MCF 10A (cell line): ENCODE results near the gene NET1. TPM values are rescaled to one million over a fixed set of nuclear protein-coding genes. Genes with fewer than 3 reads are reported as not detected.

Experiments used
- BruUV-seq: library from RNA; stranded (reverse); fragments of 400-500 nt; replicated peaks from 2 replicates; lab custom pipeline; 2021; lab: Mats Ljungman, UMichigan
- CTCF ChIA-PET: fragments of 300-600 bp; sonication (Branson Sonifier 250); formaldehyde crosslinking; extraction: SDS; loops from one replicate; lab custom pipeline; 2021; ENCODE audit warnings: antibody characterized with exemption, inconsistent platforms; lab: Yijun Ruan, JAX
- POLR2A ChIA-PET: fragments of 300-600, 350-650 bp; sonication (Branson Sonifier 250); formaldehyde crosslinking; extraction: SDS; loops from one replicate; lab custom pipeline; 2020; ENCODE audit warnings: antibody characterized with exemption, inconsistent platforms; lab: Yijun Ruan, JAX
- DNase-seq: peaks from one replicate; pipeline ENCODE4 v3.0.0-alpha.2; 2018; ENCODE audit not compliant: unreplicated experiment
- H3K27ac Mint-ChIP-seq: one replicate; pipeline ENCODE4 v1.8.0; 2022; ENCODE audit warnings: mild to moderate bottlenecking, low read depth, mixed read lengths; ENCODE audit not compliant: unreplicated experiment
- H3K27me3 Mint-ChIP-seq: one replicate; pipeline ENCODE4 v1.8.0; 2022; ENCODE audit warnings: mixed read lengths; ENCODE audit not compliant: insufficient read depth, unreplicated experiment
- H3K36me3 Mint-ChIP-seq: one replicate; pipeline ENCODE4 v1.8.0; 2022; ENCODE audit warnings: mild to moderate bottlenecking, moderate library complexity, mixed read lengths; ENCODE audit not compliant: insufficient read depth, unreplicated experiment
- H3K4me1 Mint-ChIP-seq: one replicate; pipeline ENCODE4 v1.8.0; 2022; ENCODE audit warnings: mixed read lengths; ENCODE audit not compliant: insufficient read depth, unreplicated experiment
- H3K4me3 Mint-ChIP-seq: one replicate; pipeline ENCODE4 v1.8.0; 2022; ENCODE audit warnings: mild to moderate bottlenecking, moderate library complexity, mixed read lengths; ENCODE audit not compliant: unreplicated experiment
- H3K9me3 Mint-ChIP-seq: one replicate; pipeline ENCODE4 v1.8.0; 2022; ENCODE audit warnings: mixed read lengths; ENCODE audit not compliant: unreplicated experiment
- intact Hi-C: fragments of 100-400 bp; cut with micrococcal nuclease; formaldehyde crosslinking; loops from 2 replicates; pipeline ENCODE4 v1.14.1; 2022
- total RNA-seq: library from RNA; stranded (reverse); gene quantifications from 2 replicates; pipeline ENCODE4 v1.2.3, GENCODE V29; 2022
- TF ChIP-seq, protein P1 (sequence below): fragments of 200-600 bp; IDR thresholded peaks from one replicate; pipeline ENCODE4 v1.8.0; 2022; ENCODE audit warnings: antibody characterized with exemption, mild to moderate bottlenecking; ENCODE audit not compliant: unreplicated experiment

The NET1 gene
- total RNA-seq, 1 experiment from 2014 or later, result 40.3 TPM

- no TSS peak for BruUV-seq
- H3K27ac Mint-ChIP-seq, result no peak overlapping the region
- H3K4me1 Mint-ChIP-seq, result peaks cover 14% of the 10 kb centered on the region
- TF ChIP-seq, protein P1, sequence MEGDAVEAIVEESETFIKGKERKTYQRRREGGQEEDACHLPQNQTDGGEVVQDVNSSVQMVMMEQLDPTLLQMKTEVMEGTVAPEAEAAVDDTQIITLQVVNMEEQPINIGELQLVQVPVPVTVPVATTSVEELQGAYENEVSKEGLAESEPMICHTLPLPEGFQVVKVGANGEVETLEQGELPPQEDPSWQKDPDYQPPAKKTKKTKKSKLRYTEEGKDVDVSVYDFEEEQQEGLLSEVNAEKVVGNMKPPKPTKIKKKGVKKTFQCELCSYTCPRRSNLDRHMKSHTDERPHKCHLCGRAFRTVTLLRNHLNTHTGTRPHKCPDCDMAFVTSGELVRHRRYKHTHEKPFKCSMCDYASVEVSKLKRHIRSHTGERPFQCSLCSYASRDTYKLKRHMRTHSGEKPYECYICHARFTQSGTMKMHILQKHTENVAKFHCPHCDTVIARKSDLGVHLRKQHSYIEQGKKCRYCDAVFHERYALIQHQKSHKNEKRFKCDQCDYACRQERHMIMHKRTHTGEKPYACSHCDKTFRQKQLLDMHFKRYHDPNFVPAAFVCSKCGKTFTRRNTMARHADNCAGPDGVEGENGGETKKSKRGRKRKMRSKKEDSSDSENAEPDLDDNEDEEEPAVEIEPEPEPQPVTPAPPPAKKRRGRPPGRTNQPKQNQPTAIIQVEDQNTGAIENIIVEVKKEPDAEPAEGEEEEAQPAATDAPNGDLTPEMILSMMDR, result no peak
- H3K9me3 Mint-ChIP-seq, result no peaks in the 10 kb centered on the region
- H3K27me3 Mint-ChIP-seq, result no peaks in the 10 kb centered on the region
- DNase-seq, result no peak
- CTCF ChIA-PET, result no interaction called here
- POLR2A ChIA-PET, result interaction anchor here (3.6 kb wide), 1 partner anchor 118 kb away, joined by 14 read pairs; no protein-coding TSS in a partner anchor
- H3K36me3 Mint-ChIP-seq, result peaks cover 9% of the 10 kb centered on the region
- intact Hi-C loops, result no loop called here
- no peak overlapping the region for H3K4me3 Mint-ChIP-seq
These were observed 79.1 kb downstream of the NET1 start for GRCh38 chr10:5491477-5491876.

GRCh38 chr10:5492322-5492855 is 80.0 kb downstream of the NET1 start:
- ChIA-PET CTCF (interaction anchor here (0.6 to 1.0 kb wide), 2 partner anchors 130 to 618 kb away, joined by 3 to 4 read pairs; no protein-coding TSS in a partner anchor), POLR2A (no interaction called here)
- H3K4me3 Mint-ChIP-seq, result no peak overlapping the region
- no peaks in the 10 kb centered on the region for H3K27me3 Mint-ChIP-seq
- H3K9me3 Mint-ChIP-seq, result no peaks in the 10 kb centered on the region
- peaks cover 14% of the 10 kb centered on the region for H3K4me1 Mint-ChIP-seq
- BruUV-seq, result no TSS peak
- intact Hi-C loops, result no loop called here
- peaks cover 9% of the 10 kb centered on the region for H3K36me3 Mint-ChIP-seq
- no peak overlapping the region for H3K27ac Mint-ChIP-seq
- TF ChIP-seq, protein P1, result no peak
- no peak for DNase-seq

DNA sequence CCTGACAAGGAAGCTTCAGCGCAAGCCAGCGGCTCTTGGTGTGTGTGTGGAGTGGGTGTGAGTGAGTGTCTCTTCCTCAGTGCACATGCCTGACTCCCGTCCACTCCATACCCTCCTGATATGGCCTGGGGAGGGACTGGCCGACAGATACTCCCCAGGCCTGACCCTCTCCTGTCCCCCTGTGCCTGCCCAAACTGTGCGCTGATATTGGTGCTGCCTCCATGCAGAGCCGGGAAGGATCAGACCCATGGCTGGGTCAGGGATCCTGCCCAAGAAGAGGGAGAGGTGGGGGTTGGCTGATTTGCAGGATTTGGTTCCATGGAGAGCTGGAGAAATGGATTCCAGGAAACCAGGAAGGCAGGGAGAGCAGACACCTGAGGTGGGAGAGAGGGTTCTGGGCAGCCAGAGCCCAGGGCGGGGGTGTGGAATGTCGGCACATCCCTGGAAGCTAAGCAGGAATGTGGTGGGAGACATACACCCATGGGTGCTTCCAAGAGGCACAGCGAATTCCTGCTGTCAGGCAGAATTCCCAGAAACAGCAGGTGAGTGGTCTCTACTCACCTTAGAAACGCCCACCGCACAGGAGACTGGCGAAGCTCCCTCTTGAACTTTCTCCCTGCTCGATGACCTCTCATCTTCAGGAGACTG is 80.7 kb downstream of the NET1 start:
- no peaks in the 10 kb centered on the region for H3K9me3 Mint-ChIP-seq
- ChIA-PET CTCF (interaction anchor here (1.0 kb wide), 1 partner anchor 129 kb away, joined by 4 read pairs; no protein-coding TSS in a partner anchor), POLR2A (no interaction called here)
- H3K4me3 Mint-ChIP-seq, result no peak overlapping the region
- no TSS peak for BruUV-seq
- H3K27me3 Mint-ChIP-seq, result no peaks in the 10 kb centered on the region
- H3K4me1 Mint-ChIP-seq, result peaks cover 13% of the 10 kb centered on the region
- TF ChIP-seq, protein P1, result no peak
- DNase-seq, result no peak
- intact Hi-C loops, result no loop called here
- no peak overlapping the region for H3K27ac Mint-ChIP-seq
- peaks cover 7% of the 10 kb centered on the region for H3K36me3 Mint-ChIP-seq

GRCh38 chr10:5493691-5494090 is 81.3 kb downstream of the NET1 start:
- Mint-ChIP-seq H3K27ac (no peak overlapping the region), H3K4me3 (no peak overlapping the region), H3K9me3 (no peaks in the 10 kb centered on the region), H3K36me3 (peaks cover under 1% of the 10 kb centered on the region), H3K4me1 (peaks cover 7% of the 10 kb centered on the region), H3K27me3 (no peaks in the 10 kb centered on the region)
- CTCF ChIA-PET, result no interaction called here
- intact Hi-C loops, result no loop called here
- BruUV-seq, result no TSS peak
- TF ChIP-seq, protein P1, result no peak
- DNase-seq, result no peak
- POLR2A ChIA-PET, result no interaction called here
